Colonic mucosa (tissue), 4 donors: ENCODE measurements around the gene CBARP. TPM values are rescaled to one million over a fixed set of nuclear protein-coding genes. Genes with fewer than 3 reads are reported as not detected.
A peak's percentile ranks its signal among the peaks of the same experiment; 100 is the strongest.
"Not testable (repeated sequence)": the region's sequence is repeated elsewhere in the genome, so short reads cannot be mapped to it uniquely, and the experiment has no call there.

ENCODE experiments used
- DNase-seq: peaks from one replicate; pipeline ENCODE4 v3.0.0-alpha.2; 2020
- H3K27ac ChIP-seq: fragments of 200-600 bp; one replicate; pipeline ENCODE4 v1.8.0; 2021
- H3K27me3 ChIP-seq: fragments of 200-600 bp; one replicate; pipeline ENCODE4 v1.8.0; 2021
- H3K36me3 ChIP-seq: fragments of 200-600 bp; one replicate; pipeline ENCODE4 v1.8.0; 2021
- H3K4me1 ChIP-seq: fragments of 200-600 bp; one replicate; pipeline ENCODE4 v1.8.0; 2021; ENCODE audit warnings: mild to moderate bottlenecking
- H3K4me3 ChIP-seq: fragments of 200-600 bp; one replicate; pipeline ENCODE4 v1.8.0; 2021
- H3K9ac ChIP-seq, 2 donors: one replicate each; pipeline ENCODE4 v1.7.0; 2013; ENCODE audit warnings: control low read depth in 2 of 2, low read depth in 2 of 2, low read length in 2 of 2
- H3K9me3 ChIP-seq: fragments of 200-600 bp; one replicate; pipeline ENCODE4 v1.8.0; 2021
- CTCF ChIP-seq: fragments of 200-600 bp; IDR thresholded peaks from one replicate; pipeline ENCODE4 v1.8.0; 2022; ENCODE audit warnings: antibody characterized with exemption, mild to moderate bottlenecking
- intact Hi-C: fragments of 100-400 bp; cut with DNase I; formaldehyde crosslinking; loops from one replicate; pipeline ENCODE4 v1.14.1; 2022
- total RNA-seq, 2 donors: library from RNA; stranded (reverse); fragmentation: NEBNext Ultra II Directional in 1 of 2; extraction: Animal tissue kit (Norgen Biotek cat#: 25700) in 1 of 2; gene quantifications; one replicate each; pipeline ENCODE4 v1.2.1, GENCODE V29; 2021
- donor health status: healthy.
- donor health status: DM: no; HTN: no; CAD: no.
- donor health status: DM: no; HTN: no; CAD: no.

CBARP gene
- total RNA-seq, 2 donors from 2014 or later, result 0.22 to 0.48 TPM

DNA sequence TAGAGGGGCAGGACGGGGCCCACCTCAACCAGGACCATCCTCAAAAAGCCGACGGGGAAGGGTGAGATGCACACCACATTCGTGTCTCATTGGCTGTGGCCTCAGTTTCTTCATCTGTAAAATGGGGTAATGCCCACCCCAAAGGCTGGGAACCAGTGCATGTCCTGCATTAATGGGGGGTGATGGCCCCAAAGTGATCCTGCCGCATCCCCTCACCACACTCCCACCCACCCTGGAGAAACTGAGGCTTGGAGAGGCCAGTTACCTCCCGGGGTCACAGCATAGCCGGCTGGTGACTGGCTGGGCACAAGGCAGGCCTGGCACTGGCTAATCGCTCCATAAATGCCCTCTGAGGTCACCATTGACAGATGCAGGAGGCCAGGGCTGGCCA is 9.9 kb upstream of the CBARP start:
- no peak for TF ChIP-seq CTCF
- Histone ChIP-seq H3K4me1 (peaks cover 27% of the 10 kb centered on the region), H3K9ac (peak overlapping the region; percentile 79 to 97), H3K36me3 (no peaks in the 10 kb centered on the region), H3K27ac (peak overlapping the region; percentile 97), H3K9me3 (no peaks in the 10 kb centered on the region), H3K4me3 (peak overlapping the region; percentile 66), H3K27me3 (no peaks in the 10 kb centered on the region)
- intact Hi-C loops, result no loop called here
- no peak for DNase-seq

- H3K27me3 ChIP-seq, H3K36me3 ChIP-seq, intact Hi-C loops, H3K9me3 ChIP-seq, H3K4me3 ChIP-seq: not testable (repeated sequence)
- Histone ChIP-seq H3K4me1 (peaks cover 27% of the 10 kb centered on the region), H3K9ac (peak overlapping the region in 1 of 2 donors; percentile 70), H3K27ac (peak overlapping the region; percentile 97)
- DNase-seq, result peak; percentile 49
These were observed 8.7 kb upstream of the CBARP start for GRCh38 chr19:1246265-1247087.

DNA sequence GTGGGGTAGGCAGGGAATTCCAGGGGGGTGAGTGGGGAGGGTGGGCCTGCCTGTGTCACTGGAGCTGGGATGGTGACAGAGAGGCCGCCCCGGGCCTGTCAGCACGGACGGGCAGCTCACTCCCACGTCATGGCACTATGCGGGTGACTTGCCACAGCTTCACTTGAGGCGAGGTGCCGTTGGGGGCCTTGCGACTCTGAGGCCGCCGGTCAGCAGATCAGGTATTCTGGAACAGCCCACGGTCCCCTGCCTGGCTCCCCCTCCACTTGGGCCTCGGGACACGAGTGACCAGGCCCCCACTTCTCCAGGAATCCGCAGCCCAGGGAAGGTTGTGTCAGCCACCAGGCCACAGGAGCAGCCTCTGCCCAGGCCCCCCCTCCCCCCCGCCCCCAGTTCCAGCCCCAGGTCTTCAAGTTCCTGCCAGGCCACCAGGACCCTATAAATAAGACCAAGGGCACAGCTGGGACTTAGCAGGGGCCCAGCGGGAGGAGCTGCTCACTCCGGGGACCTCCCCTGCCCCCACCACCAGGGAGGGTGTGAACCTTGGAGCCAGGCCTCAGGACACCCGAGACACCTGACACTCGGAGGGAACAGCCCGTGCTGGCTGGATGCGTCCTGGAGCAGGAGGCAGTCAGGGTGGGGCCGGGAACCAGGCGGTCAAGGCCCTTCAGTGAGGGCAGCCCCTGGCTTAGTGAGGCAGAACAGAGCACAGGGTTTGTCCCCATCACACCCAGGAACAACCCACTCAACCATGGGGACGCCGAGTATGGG is 7.9 kb upstream of the CBARP start:
- peak; percentile 78 for DNase-seq
- TF ChIP-seq CTCF, result no peak
- intact Hi-C loops, result loop anchor here (2.0 kb wide), 1 partner anchor 21 kb away; no protein-coding TSS in a partner anchor
- Histone ChIP-seq H3K4me1 (peaks cover 34% of the 10 kb centered on the region), H3K4me3 (peak overlapping the region; percentile 10), H3K9me3 (no peaks in the 10 kb centered on the region), H3K27ac (peak overlapping the region; percentile 97), H3K9ac (peak overlapping the region; percentile 64 to 70), H3K27me3 (no peaks in the 10 kb centered on the region), H3K36me3 (no peaks in the 10 kb centered on the region)

- Histone ChIP-seq H3K36me3 (no peaks in the 10 kb centered on the region), H3K9ac (peak overlapping the region; percentile 70), H3K4me3 (peak overlapping the region; percentile 10), H3K27ac (peak overlapping the region; percentile 97), H3K27me3 (no peaks in the 10 kb centered on the region), H3K4me1 (peaks cover 34% of the 10 kb centered on the region), H3K9me3 (no peaks in the 10 kb centered on the region)
- intact Hi-C loops, result loop anchor here (2.0 kb wide), 1 partner anchor 22 kb away; no protein-coding TSS in a partner anchor
- TF ChIP-seq CTCF, result no peak
- DNase-seq, result peak; percentile 85
These were observed 7.1 kb upstream of the CBARP start for GRCh38 chr19:1244693-1245451.

GRCh38 chr19:1243768-1244692 is 6.2 kb upstream of the CBARP start:
- Histone ChIP-seq H3K4me3 (peak overlapping the region; percentile 10), H3K9ac (peak overlapping the region; percentile 70), H3K27me3 (no peaks in the 10 kb centered on the region), H3K4me1 (peaks cover 34% of the 10 kb centered on the region), H3K36me3 (no peaks in the 10 kb centered on the region), H3K27ac (peak overlapping the region; percentile 97), H3K9me3 (no peaks in the 10 kb centered on the region)
- TF ChIP-seq CTCF, result peak; percentile 94
- DNase-seq, result peak; percentile 91
- intact Hi-C loops, result loop anchor here (2.0 kb wide), 1 partner anchor 23 kb away; no protein-coding TSS in a partner anchor
